ENCODE data around the gene FICD.

FICD gene

GRCh38 chr12:108514973-108515814 is at the start of gene FICD:
Gene FICD, plus strand, starts transcription at chr12:108515277. Its CDS starts 1,696 bp downstream, at chr12:108516973.
- no peak for TF ChIP-seq Cebpa-rat (IDR thresholded peaks at IDR 0.05)
- Histone ChIP-seq H3K27me3 (no peaks in the 10 kb centered on the region), H3K4me2 (peak within 1 kb of the TSS; percentile 91), H3K9me3 (no peaks in the 10 kb centered on the region), H3K4me1 (peaks cover 25% of the 10 kb centered on the region), H3K9ac (peak within 1 kb of the TSS; percentile 83), H3K4me3 (peak within 1 kb of the TSS; percentile 83), H3K36me3 (peaks cover 37% of the 10 kb centered on the region), H3K27ac (peak within 1 kb of the TSS; percentile 72), H4K20me1 (peaks cover 44% of the 10 kb centered on the region)

GRCh38 chr12:108465417-108465816 is 49.7 kb upstream of the FICD start:
- Histone ChIP-seq H3K4me3 (no peak overlapping the region), H3K4me2 (no peak overlapping the region), H3K9me3 (no peaks in the 10 kb centered on the region), H3K4me1 (no peaks in the 10 kb centered on the region), H3K27ac (no peak overlapping the region), H3K36me3 (no peaks in the 10 kb centered on the region), H3K27me3 (no peaks in the 10 kb centered on the region), H3K9ac (no peak overlapping the region), H4K20me1 (peaks cover 5% of the 10 kb centered on the region; the same call in 1 of the 2 replicates)
- no peak for TF ChIP-seq Cebpa-rat (IDR thresholded peaks at IDR 0.05)

- Histone ChIP-seq H4K20me1 (peaks cover 7% of the 10 kb centered on the region; the same call in 1 of the 2 replicates), H3K27ac (no peak overlapping the region), H3K9me3 (no peaks in the 10 kb centered on the region), H3K27me3 (no peaks in the 10 kb centered on the region), H3K4me2 (no peak overlapping the region), H3K9ac (no peak overlapping the region), H3K4me3 (no peak overlapping the region), H3K4me1 (no peaks in the 10 kb centered on the region), H3K36me3 (no peaks in the 10 kb centered on the region)
- no peak for TF ChIP-seq Cebpa-rat (IDR thresholded peaks at IDR 0.05)
Observed at GRCh38 chr12:108468196-108468968, 46.7 kb upstream of the FICD start.

GRCh38 chr12:108473400-108474055 is 41.5 kb upstream of the FICD start:
- no peak overlapping the region for H3K9ac ChIP-seq
- no peaks in the 10 kb centered on the region for H3K9me3 ChIP-seq
- no peak for TF ChIP-seq Cebpa-rat (IDR thresholded peaks at IDR 0.05)
- no peak overlapping the region for H3K27ac ChIP-seq
- H3K4me3 ChIP-seq, result no peak overlapping the region
- 0 out of 2 replicates have a peak, but pooled peaks cover 7% of the 10 kb centered on the region for H4K20me1 ChIP-seq
- H3K4me2 ChIP-seq, result no peak overlapping the region
- no peaks in the 10 kb centered on the region for H3K27me3 ChIP-seq
- H3K36me3 ChIP-seq, result no peaks in the 10 kb centered on the region
- 0 out of 2 replicates have a peak, but pooled peaks cover 2% of the 10 kb centered on the region for H3K4me1 ChIP-seq

GRCh38 chr12:108475396-108475795 is 39.7 kb upstream of the FICD start:
- H4K20me1 ChIP-seq, result 0 out of 2 replicates have a peak, but pooled peaks cover 2% of the 10 kb centered on the region
- 0 out of 2 replicates have a peak, but pooled peaks cover 5% of the 10 kb centered on the region for H3K4me1 ChIP-seq
- H3K4me3 ChIP-seq, result no peak overlapping the region
- H3K36me3 ChIP-seq, result no peaks in the 10 kb centered on the region
- H3K27ac ChIP-seq, result no peak overlapping the region
- no peak overlapping the region for H3K9ac ChIP-seq
- H3K27me3 ChIP-seq, result no peaks in the 10 kb centered on the region
- H3K9me3 ChIP-seq, result no peaks in the 10 kb centered on the region
- no peak overlapping the region for H3K4me2 ChIP-seq
- TF ChIP-seq Cebpa-rat (IDR thresholded peaks at IDR 0.05), result no peak

GRCh38 chr12:108477055-108477880 is 37.8 kb upstream of the FICD start:
- Histone ChIP-seq H4K20me1 (no peaks in the 10 kb centered on the region), H3K4me2 (no peak overlapping the region), H3K9me3 (no peaks in the 10 kb centered on the region), H3K27me3 (no peaks in the 10 kb centered on the region), H3K36me3 (no peaks in the 10 kb centered on the region), H3K9ac (no peak overlapping the region), H3K4me1 (0 out of 2 replicates have a peak, but pooled peaks cover 5% of the 10 kb centered on the region), H3K27ac (no peak overlapping the region), H3K4me3 (no peak overlapping the region)
- TF ChIP-seq Cebpa-rat (IDR thresholded peaks at IDR 0.05), result no peak

GRCh38 chr12:108477881-108478259 is 37.2 kb upstream of the FICD start:
- H3K9me3 ChIP-seq, result no peaks in the 10 kb centered on the region
- H3K4me2 ChIP-seq, result no peak overlapping the region
- H3K9ac ChIP-seq, result no peak overlapping the region
- no peaks in the 10 kb centered on the region for H3K27me3 ChIP-seq
- no peak for TF ChIP-seq Cebpa-rat (IDR thresholded peaks at IDR 0.05)
- no peaks in the 10 kb centered on the region for H3K36me3 ChIP-seq
- no peak overlapping the region for H3K4me3 ChIP-seq
- no peak overlapping the region for H3K27ac ChIP-seq
- no peaks in the 10 kb centered on the region for H4K20me1 ChIP-seq
- H3K4me1 ChIP-seq, result 0 out of 2 replicates have a peak, but pooled peaks cover 5% of the 10 kb centered on the region

- Histone ChIP-seq H3K4me2 (0 out of 2 replicates have a peak overlapping the region, but pooled peaks have one; percentile 5), H3K36me3 (no peaks in the 10 kb centered on the region)
Observed at GRCh38 chr12:108478611-108479206, 36.4 kb upstream of the FICD start.

More at GRCh38 chr12:108478611-108479206, 36.4 kb upstream of the FICD start:
- Histone ChIP-seq H3K27me3 (no peaks in the 10 kb centered on the region), H3K9ac (no peak overlapping the region), H4K20me1 (no peaks in the 10 kb centered on the region), H3K27ac (no peak overlapping the region), H3K4me1 (0 out of 2 replicates have a peak, but pooled peaks cover 5% of the 10 kb centered on the region), H3K4me3 (no peak overlapping the region), H3K9me3 (no peaks in the 10 kb centered on the region)
- TF ChIP-seq Cebpa-rat (IDR thresholded peaks at IDR 0.05), result no peak
